Measurements from ENCODE around the gene AUH.

AUH gene

GRCh38 chr9:91282292-91282691, 79.4 kb downstream of the AUH start:
- no peak for DNase-seq (ENCODE audit: low read depth)
- no peak for TF ChIP-seq CTCF (conservative IDR thresholded peaks at IDR 0.05; ENCODE audit: low read depth, low read length)
- H3K4me3 ChIP-seq (ENCODE audit: low read length) = no peak overlapping the region

GRCh38 chr9:91279296-91280204, 82.2 kb downstream of the AUH start:
- no peak overlapping the region for H3K4me3 ChIP-seq (ENCODE audit: low read length)
- no peak for DNase-seq (ENCODE audit: low read depth)
- no peak for TF ChIP-seq CTCF (conservative IDR thresholded peaks at IDR 0.05; ENCODE audit: low read depth, low read length)

GRCh38 chr9:91276513-91276912, 85.2 kb downstream of the AUH start:
- DNase-seq (ENCODE audit: low read depth) = no peak
- no peak overlapping the region for H3K4me3 ChIP-seq (ENCODE audit: low read length)
- no peak for TF ChIP-seq CTCF (conservative IDR thresholded peaks at IDR 0.05; ENCODE audit: low read depth, low read length)

- no peak overlapping the region for H3K4me3 ChIP-seq (ENCODE audit: low read length)
- no peak for TF ChIP-seq CTCF (conservative IDR thresholded peaks at IDR 0.05; ENCODE audit: low read depth, low read length)
- no peak for DNase-seq (ENCODE audit: low read depth)
Observed at GRCh38 chr9:91275655-91276054, 86.1 kb downstream of the AUH start.

GRCh38 chr9:91274949-91275492, 86.7 kb downstream of the AUH start:
- H3K4me3 ChIP-seq (ENCODE audit: low read length) = no peak overlapping the region
- TF ChIP-seq CTCF (conservative IDR thresholded peaks at IDR 0.05; ENCODE audit: low read depth, low read length) = no peak
- DNase-seq (ENCODE audit: low read depth) = no peak

GRCh38 chr9:91273853-91274552, 87.7 kb downstream of the AUH start:
- no peak for TF ChIP-seq CTCF (conservative IDR thresholded peaks at IDR 0.05; ENCODE audit: low read depth, low read length)
- H3K4me3 ChIP-seq (ENCODE audit: low read length) = no peak overlapping the region
- DNase-seq (ENCODE audit: low read depth) = no peak

All from retinal pigment epithelial cell (primary cell).